Thymus (tissue), 11 donors: Measurements from ENCODE around the gene TAS2R5. TPM values are rescaled to one million over a fixed set of nuclear protein-coding genes. Genes with fewer than 3 reads are reported as not detected.

Experiments used
- DNase-seq, 9 donors: peaks; one replicate each; pipeline ENCODE4 v3.0.0-alpha.2; 2013; ENCODE audit warnings: low spot score in 9 of 9, low read depth in 6 of 9, missing footprints in 1 of 9
- H3K27ac ChIP-seq, 2 donors: one replicate each; pipeline ENCODE4 v1.5.1; 2013; ENCODE audit warnings: control low read depth in 1 of 2, low read depth in 1 of 2, low read length in 1 of 2, mild to moderate bottlenecking in 1 of 2, moderate library complexity in 1 of 2
- H3K27me3 ChIP-seq, 2 donors: one replicate each; pipeline ENCODE4 v1.5.1; 2013; ENCODE audit warnings: low read length in 1 of 2; ENCODE audit not compliant: control insufficient read depth in 2 of 2, insufficient read depth in 1 of 2
- H3K36me3 ChIP-seq, 2 donors: one replicate each; pipeline ENCODE4 v1.5.1; 2013; ENCODE audit warnings: low read length in 1 of 2, mild to moderate bottlenecking in 1 of 2, moderate library complexity in 1 of 2; ENCODE audit not compliant: control insufficient read depth in 2 of 2, insufficient read depth in 2 of 2
- H3K4me1 ChIP-seq, 2 donors: one replicate each; pipeline ENCODE4 v1.5.1; 2013; ENCODE audit warnings: low read length in 2 of 2; ENCODE audit not compliant: control insufficient read depth in 2 of 2, insufficient read depth in 2 of 2
- H3K4me3 ChIP-seq, 2 donors: one replicate each; pipeline ENCODE4 v1.5.1; 2013; ENCODE audit warnings: low read length in 2 of 2, control low read depth in 1 of 2, mild to moderate bottlenecking in 1 of 2
- H3K9me3 ChIP-seq, 2 donors: one replicate each; pipeline ENCODE4 v1.5.1; 2013; ENCODE audit warnings: low read length in 1 of 2, mild to moderate bottlenecking in 1 of 2; ENCODE audit not compliant: control insufficient read depth in 2 of 2, insufficient read depth in 1 of 2
- WGBS: extraction: QIAGEN DNeasy Blood & Tissue Kit; methylation state at CpG from one replicate; pipeline ENCODE4 v1.1.7; 2013; 5-methylcytosine and 5-hydroxymethylcytosine counted together
- polyA plus RNA-seq: library from polyadenylated mRNA; stranded (reverse); fragments of 200-250 nt; gene quantifications from one replicate; pipeline ENCODE4 v1.2.3, GENCODE V29; 2013
- total RNA-seq: library from RNA; stranded (reverse); fragments of 120-200 nt; gene quantifications from one replicate; pipeline ENCODE4 v1.2.4, GENCODE V29; 2013
- donor health status: healthy.

Gene TAS2R5
- total and polyA plus RNA-seq, 2 donors, result 0.57 to 1.6 TPM

DNA sequence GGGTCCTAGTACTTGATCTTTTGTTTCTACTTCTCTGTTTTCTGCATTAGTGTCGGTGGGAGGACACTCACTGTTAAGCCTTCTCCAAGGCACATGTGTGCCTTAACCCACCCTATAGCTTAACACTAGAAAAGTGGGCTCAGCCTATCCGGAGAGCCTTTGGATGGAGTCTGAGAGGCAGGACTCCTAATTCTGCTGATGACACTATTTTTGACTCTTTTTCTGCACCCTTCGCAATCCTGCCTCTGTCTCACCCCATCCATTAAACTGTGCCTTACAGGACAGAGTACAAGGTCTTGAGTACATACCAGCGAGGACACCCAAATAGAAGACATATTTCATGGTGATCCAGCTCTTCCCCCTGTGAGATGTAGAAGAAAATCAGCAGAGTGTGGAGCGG, 50.7 kb downstream of the TAS2R5 start:
- 97% methylated on average over 5 of the region's 5 CpGs for WGBS
- Histone ChIP-seq H3K36me3 (no peaks in the 10 kb centered on the region), H3K4me3 (no peak overlapping the region), H3K27me3 (no peaks in the 10 kb centered on the region), H3K27ac (no peak overlapping the region), H3K9me3 (no peaks in the 10 kb centered on the region), H3K4me1 (no peaks in the 10 kb centered on the region)
- no peak for DNase-seq

Other genes starting within 250 kb of the TAS2R5 start
- gene AGK, start 238.8 kb upstream of the TAS2R5 start, total RNA-seq, result 25.6 TPM
- gene AGK, start 238.8 kb upstream of the TAS2R5 start, polyA plus RNA-seq, result 17.5 TPM
- gene DENND11, start 88.1 kb upstream of the TAS2R5 start, total RNA-seq, result 16.1 TPM
- gene DENND11, start 88.1 kb upstream of the TAS2R5 start, polyA plus RNA-seq, result 9.2 TPM
- gene WEE2, start 81.9 kb upstream of the TAS2R5 start, total RNA-seq, result 0.05 TPM
- 0.05 TPM for gene WEE2, start 81.9 kb upstream of the TAS2R5 start, polyA plus RNA-seq
- 233 TPM for gene SSBP1, start 51.9 kb upstream of the TAS2R5 start, total RNA-seq
- gene SSBP1, start 51.9 kb upstream of the TAS2R5 start, polyA plus RNA-seq, result 191 TPM
- 0.52 TPM for gene TAS2R3, start 26.1 kb upstream of the TAS2R5 start, total RNA-seq
- not detected for gene TAS2R3, start 26.1 kb upstream of the TAS2R5 start, polyA plus RNA-seq
- 0.38 TPM for gene TAS2R4, start 13.5 kb upstream of the TAS2R5 start, total RNA-seq
- 0.41 TPM for gene TAS2R4, start 13.5 kb upstream of the TAS2R5 start, polyA plus RNA-seq
- 0.47 TPM for gene PRSS37, start 51.3 kb downstream of the TAS2R5 start, total RNA-seq
- gene PRSS37, start 51.3 kb downstream of the TAS2R5 start, polyA plus RNA-seq, result 2.6 TPM
- gene OR9A4, start 126.2 kb downstream of the TAS2R5 start, total RNA-seq, result not detected
- gene OR9A4, start 126.2 kb downstream of the TAS2R5 start, polyA plus RNA-seq, result not detected
- gene CLEC5A, start 156.8 kb downstream of the TAS2R5 start, total RNA-seq, result 0.57 TPM
- 0.46 TPM for gene CLEC5A, start 156.8 kb downstream of the TAS2R5 start, polyA plus RNA-seq
- not detected for gene TAS2R38, start 183.6 kb downstream of the TAS2R5 start, total RNA-seq
- 0.05 TPM for gene TAS2R38, start 183.6 kb downstream of the TAS2R5 start, polyA plus RNA-seq
- 0.33 TPM for gene MGAM, start 205.7 kb downstream of the TAS2R5 start, total RNA-seq
- 0.34 TPM for gene MGAM, start 205.7 kb downstream of the TAS2R5 start, polyA plus RNA-seq